GM06990 (cell line): ENCODE measurements around the gene NDRG3.
"Not testable (repeated sequence)": the region's sequence is repeated elsewhere in the genome, so short reads cannot be mapped to it uniquely, and the experiment has no call there.

Experiments
- DNase-seq: peaks from one replicate; pipeline ENCODE4 v3.0.0-alpha.2; 2011; ENCODE audit not compliant: insufficient read length; ENCODE audit errors: extremely low read depth
- H3K27me3 ChIP-seq: replicated peaks from 2 replicates; pipeline ENCODE4 v1.6.0; 2011; ENCODE audit warnings: low read length; ENCODE audit not compliant: control insufficient read depth, insufficient read depth
- H3K36me3 ChIP-seq: 2 replicates; pipeline ENCODE4 v1.5.1; 2011; ENCODE audit warnings: low read length; ENCODE audit not compliant: control insufficient read depth, insufficient read depth
- H3K4me3 ChIP-seq: replicated peaks from 2 replicates; pipeline ENCODE4 v1.5.1; 2011; ENCODE audit warnings: low read depth, mild to moderate bottlenecking, control low read depth, low read length
- CTCF ChIP-seq: IDR thresholded peaks from 2 replicates; pipeline ENCODE4 v1.5.1; 2011; ENCODE audit warnings: low read length, control low read depth, mild to moderate bottlenecking, inconsistent platforms; ENCODE audit not compliant: insufficient read depth, poor library complexity, severe bottlenecking

Gene NDRG3

GRCh38 chr20:36717021-36717420 lies 28.9 kb downstream of the NDRG3 start:
- Histone ChIP-seq H3K36me3 (no peaks in the 10 kb centered on the region), H3K4me3 (no peak overlapping the region), H3K27me3 (no peaks in the 10 kb centered on the region)
- TF ChIP-seq CTCF, result no peak
- DNase-seq, result no peak

GRCh38 chr20:36712775-36713174 lies 33.1 kb downstream of the NDRG3 start:
- TF ChIP-seq CTCF, result no peak
- Histone ChIP-seq H3K36me3 (no peaks in the 10 kb centered on the region), H3K4me3 (no peak overlapping the region), H3K27me3 (no peaks in the 10 kb centered on the region)
- no peak for DNase-seq

- Histone ChIP-seq H3K27me3 (no peaks in the 10 kb centered on the region), H3K36me3 (no peaks in the 10 kb centered on the region), H3K4me3 (no peak overlapping the region)
- TF ChIP-seq CTCF, result no peak
- DNase-seq, result no peak
Observed at GRCh38 chr20:36709126-36709525, 36.8 kb downstream of the NDRG3 start.

- no peak overlapping the region for H3K4me3 ChIP-seq
- no peaks in the 10 kb centered on the region for H3K36me3 ChIP-seq
- TF ChIP-seq CTCF, result no peak
- no peaks in the 10 kb centered on the region for H3K27me3 ChIP-seq
- no peak for DNase-seq
Observed at GRCh38 chr20:36703530-36703929, 42.4 kb downstream of the NDRG3 start.

GRCh38 chr20:36700438-36700837 lies 45.5 kb downstream of the NDRG3 start:
- no peak overlapping the region for H3K4me3 ChIP-seq
- DNase-seq, result no peak
- H3K27me3 ChIP-seq, result no peaks in the 10 kb centered on the region
- TF ChIP-seq CTCF, result no peak
- no peaks in the 10 kb centered on the region for H3K36me3 ChIP-seq

GRCh38 chr20:36695467-36695866 lies 50.4 kb downstream of the NDRG3 start:
- H3K27me3 ChIP-seq, H3K36me3 ChIP-seq, DNase-seq, H3K4me3 ChIP-seq: not testable (repeated sequence)
